Measurements from ENCODE around the gene GNPTG. TPM values are rescaled to one million over a fixed set of nuclear protein-coding genes. Genes with fewer than 3 reads are reported as not detected.
A peak's percentile ranks its signal among the peaks of the same experiment; 100 is the strongest.

The GNPTG gene
- total RNA-seq, 1 experiment from 2014 or later = 37.3 TPM

DNA sequence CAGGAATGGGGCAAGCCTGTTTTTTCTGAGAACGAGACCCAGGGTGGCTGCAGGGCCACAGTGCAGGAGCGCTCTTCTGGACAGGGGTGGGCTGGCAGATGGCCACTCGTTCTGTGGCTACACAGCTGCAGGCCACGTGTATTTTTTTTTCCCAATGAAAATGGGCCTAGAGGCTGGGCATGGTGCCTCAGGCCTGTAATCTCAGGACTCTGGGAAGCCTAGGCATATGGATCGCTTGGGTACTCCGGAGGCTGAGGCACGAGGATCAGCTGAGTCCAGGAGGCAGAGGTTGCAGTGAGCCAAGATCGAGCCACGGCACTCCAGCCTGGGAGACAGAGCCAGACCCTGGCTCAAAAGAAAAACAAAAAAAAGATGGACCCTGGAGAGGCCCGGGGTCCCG is 56.0 kb downstream of the GNPTG start:
- no peak overlapping the region for H3K27ac Mint-ChIP-seq (ENCODE audit: unreplicated experiment)
- ChIA-PET CTCF (interaction anchor here (0.7 to 1.1 kb wide), 2 partner anchors 23 to 44 kb away, joined by 3 read pairs; partner anchors contain the start of gene PERCC1), POLR2A (interaction anchor here (0.6 to 1.3 kb wide), 4 partner anchors 23 to 202 kb away, joined by 3 to 5 read pairs (median 3); partner anchors contain the start of gene PERCC1)
- intact Hi-C loops (cut with micrococcal nuclease; ENCODE audit: unreplicated experiment) = no loop called here
- TF ChIP-seq CTCF (IDR thresholded peaks at IDR 0.05; ENCODE audit: insufficient read depth in 1 of 2, low read depth in 1 of 2, low read length in 1 of 2, severe bottlenecking in 1 of 2, unreplicated experiment in 1 of 2) = no peak
- no peak for DNase-seq
- Histone ChIP-seq H3K9me3 (no peaks in the 10 kb centered on the region), H3K36me3 (ENCODE audit: control insufficient read depth, insufficient read depth, low read length) (no peaks in the 10 kb centered on the region; the same call in 1 of the 2 replicates), H3K4me1 (no peaks in the 10 kb centered on the region), H3K4me3 (ENCODE audit: low read depth, low read length) (peak overlapping the region; percentile 28), H3K27me3 (replicated peaks; ENCODE audit: control insufficient read depth, insufficient read depth, low read length) (no peaks in the 10 kb centered on the region)
- no peaks in the 10 kb centered on the region for H3K9me3 Mint-ChIP-seq (ENCODE audit: unreplicated experiment)
- H3K4me3 Mint-ChIP-seq (ENCODE audit: unreplicated experiment) = peak overlapping the region; percentile 87
- peaks cover 7% of the 10 kb centered on the region for H3K36me3 Mint-ChIP-seq (ENCODE audit: insufficient read depth, unreplicated experiment)
- H3K27me3 Mint-ChIP-seq (ENCODE audit: insufficient read depth, unreplicated experiment) = no peaks in the 10 kb centered on the region
- BruUV-seq (replicated peaks) = no TSS peak
- no peaks in the 10 kb centered on the region for H3K4me1 Mint-ChIP-seq (ENCODE audit: low read depth, unreplicated experiment)

DNA sequence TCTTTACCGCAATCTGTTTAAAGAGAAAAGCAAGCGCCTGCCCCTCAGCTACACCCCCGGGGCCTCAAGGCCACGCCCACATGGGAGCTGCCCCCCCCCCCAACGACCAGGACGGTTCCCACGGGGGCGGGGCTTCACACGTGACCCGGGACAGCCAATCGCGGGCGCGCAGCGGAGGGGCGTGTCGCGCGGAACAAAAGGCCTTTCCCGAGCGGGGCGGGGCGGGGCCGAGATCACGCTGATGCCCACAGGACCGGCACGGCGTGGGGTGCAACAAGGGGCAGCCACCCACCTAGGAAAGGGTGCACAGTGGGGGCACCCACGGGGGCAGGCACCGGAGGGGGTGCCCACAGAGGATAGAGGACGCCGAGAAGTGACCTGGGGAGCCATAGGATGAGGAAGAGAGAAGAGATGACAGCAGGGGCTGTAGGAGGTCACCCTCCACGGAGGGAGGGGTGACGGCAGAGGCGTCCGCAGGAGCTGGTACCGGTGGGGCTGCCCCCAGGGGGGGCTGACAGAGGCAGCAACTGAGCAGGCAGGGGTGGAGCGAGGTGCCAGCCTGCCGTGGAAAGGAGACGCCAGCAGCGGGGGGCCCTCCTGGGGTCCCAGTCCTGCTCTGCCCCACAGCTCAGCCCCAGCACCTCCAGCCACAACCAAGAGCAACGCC is 56.6 kb downstream of the GNPTG start:
- DNase-seq = peak; percentile 90 to 95
- Mint-ChIP-seq H3K36me3 (ENCODE audit: insufficient read depth, unreplicated experiment) (peaks cover 7% of the 10 kb centered on the region), H3K27ac (ENCODE audit: unreplicated experiment) (no peak overlapping the region), H3K27me3 (ENCODE audit: insufficient read depth, unreplicated experiment) (no peaks in the 10 kb centered on the region), H3K4me1 (ENCODE audit: low read depth, unreplicated experiment) (no peaks in the 10 kb centered on the region), H3K4me3 (ENCODE audit: unreplicated experiment) (peak overlapping the region; percentile 87), H3K9me3 (ENCODE audit: unreplicated experiment) (no peaks in the 10 kb centered on the region)
- CTCF ChIA-PET = interaction anchor here (0.7 to 1.1 kb wide), 2 partner anchors 23 to 45 kb away, joined by 3 read pairs; partner anchors contain the start of gene PERCC1
- H3K27me3 ChIP-seq (replicated peaks; ENCODE audit: control insufficient read depth, insufficient read depth, low read length) = no peaks in the 10 kb centered on the region
- H3K36me3 ChIP-seq (ENCODE audit: control insufficient read depth, insufficient read depth, low read length) = peaks cover 2% of the 10 kb centered on the region; the same call in 1 of the 2 replicates
- POLR2A ChIA-PET = interaction anchor here (0.6 to 1.3 kb wide), 4 partner anchors 23 to 202 kb away, joined by 3 to 5 read pairs (median 3); partner anchors contain the start of gene PERCC1
- intact Hi-C loops (cut with micrococcal nuclease; ENCODE audit: unreplicated experiment) = no loop called here
- H3K9me3 ChIP-seq = no peaks in the 10 kb centered on the region
- H3K4me1 ChIP-seq = no peaks in the 10 kb centered on the region
- peak overlapping the region; percentile 82 for H3K4me3 ChIP-seq (ENCODE audit: low read depth, low read length)
- no TSS peak for BruUV-seq (replicated peaks)
- TF ChIP-seq CTCF (IDR thresholded peaks at IDR 0.05; ENCODE audit: insufficient read depth in 1 of 2, low read depth in 1 of 2, low read length in 1 of 2, severe bottlenecking in 1 of 2, unreplicated experiment in 1 of 2) = no peak

- ChIA-PET CTCF (no interaction called here), POLR2A (no interaction called here)
- H3K27ac Mint-ChIP-seq (ENCODE audit: unreplicated experiment) = no peak overlapping the region
- Histone ChIP-seq H3K27me3 (replicated peaks; ENCODE audit: control insufficient read depth, insufficient read depth, low read length) (no peaks in the 10 kb centered on the region), H3K4me1 (peaks cover 17% of the 10 kb centered on the region), H3K36me3 (ENCODE audit: control insufficient read depth, insufficient read depth, low read length) (0 out of 2 replicates have a peak, but pooled peaks cover 2% of the 10 kb centered on the region), H3K4me3 (ENCODE audit: low read depth, low read length) (no peak overlapping the region), H3K9me3 (no peaks in the 10 kb centered on the region)
- H3K4me1 Mint-ChIP-seq (ENCODE audit: low read depth, unreplicated experiment) = no peaks in the 10 kb centered on the region
- DNase-seq = no peak
- H3K4me3 Mint-ChIP-seq (ENCODE audit: unreplicated experiment) = no peak overlapping the region
- no TSS peak for BruUV-seq (replicated peaks)
- peaks cover 27% of the 10 kb centered on the region for H3K36me3 Mint-ChIP-seq (ENCODE audit: insufficient read depth, unreplicated experiment)
- intact Hi-C loops (cut with micrococcal nuclease; ENCODE audit: unreplicated experiment) = no loop called here
- no peaks in the 10 kb centered on the region for H3K9me3 Mint-ChIP-seq (ENCODE audit: unreplicated experiment)
- H3K27me3 Mint-ChIP-seq (ENCODE audit: insufficient read depth, unreplicated experiment) = no peaks in the 10 kb centered on the region
- TF ChIP-seq CTCF (IDR thresholded peaks at IDR 0.05; ENCODE audit: insufficient read depth in 1 of 2, low read depth in 1 of 2, low read length in 1 of 2, severe bottlenecking in 1 of 2, unreplicated experiment in 1 of 2) = no peak
Observed at GRCh38 chr16:1412847-1413246, 61.1 kb downstream of the GNPTG start.

Other genes starting within 250 kb of the GNPTG start
- gene CACNA1H, start 198.8 kb upstream of the GNPTG start, total RNA-seq (2022) = 5.1 and 6.5 TPM in 2 replicates
- not detected in 2 replicates for gene TPSG1, start 126.7 kb upstream of the GNPTG start, total RNA-seq (2022)
- gene TPSB2, start 121.7 kb upstream of the GNPTG start, total RNA-seq (2022) = not detected in 2 replicates
- gene TPSAB1, start 111.2 kb upstream of the GNPTG start, total RNA-seq (2022) = not detected in 2 replicates
- gene TPSD1, start 95.9 kb upstream of the GNPTG start, total RNA-seq (2022) = not detected in 2 replicates
- 178 and 199 TPM in 2 replicates for gene UBE2I, start 42.3 kb upstream of the GNPTG start, total RNA-seq (2022)
- 4.2 and 5.0 TPM in 2 replicates for gene BAIAP3, start 18.3 kb upstream of the GNPTG start, total RNA-seq (2022)
- gene TSR3, start 53 bp upstream of the GNPTG start, total RNA-seq (2022) = 48.3 and 48.6 TPM in 2 replicates
- gene UNKL, start 62.8 kb downstream of the GNPTG start, total RNA-seq (2022) = 31.2 and 37.7 TPM in 2 replicates
- gene UQCC4, start 68.8 kb downstream of the GNPTG start, total RNA-seq (2022) = 15.4 and 17.9 TPM in 2 replicates
- 2.0 and 2.1 TPM in 2 replicates for gene PERCC1, start 79.1 kb downstream of the GNPTG start, total RNA-seq (2022)
- gene CCDC154, start 92.6 kb downstream of the GNPTG start, total RNA-seq (2022) = 0.88 and 1.1 TPM in 2 replicates
- 119 and 127 TPM in 2 replicates for gene CLCN7, start 123.1 kb downstream of the GNPTG start, total RNA-seq (2022)
- gene PTX4, start 137.0 kb downstream of the GNPTG start, total RNA-seq (2022) = not detected in 2 replicates
- gene TELO2, start 141.4 kb downstream of the GNPTG start, total RNA-seq (2022) = 55.7 and 62.6 TPM in 2 replicates
- not detected in 2 replicates for gene TMEM204, start 181.7 kb downstream of the GNPTG start, total RNA-seq (2022)